ENCODE measurements around the gene PHOSPHO2.

GRCh38 chr2:169716238-169716886 is 22.1 kb downstream of the PHOSPHO2 start:
- no peak for TF ChIP-seq ZNF350 (tag by site-specific recombination; IDR thresholded peaks at IDR 0.05)
- no peak for TF ChIP-seq ZNF426 (tag by site-specific recombination; IDR thresholded peaks at IDR 0.05)
- TF ChIP-seq BCL6B (tag by site-specific recombination; IDR thresholded peaks at IDR 0.05): no peak
- no peak for TF ChIP-seq CTCF (tag by site-specific recombination; IDR thresholded peaks at IDR 0.05)
- TF ChIP-seq, protein P1, sequence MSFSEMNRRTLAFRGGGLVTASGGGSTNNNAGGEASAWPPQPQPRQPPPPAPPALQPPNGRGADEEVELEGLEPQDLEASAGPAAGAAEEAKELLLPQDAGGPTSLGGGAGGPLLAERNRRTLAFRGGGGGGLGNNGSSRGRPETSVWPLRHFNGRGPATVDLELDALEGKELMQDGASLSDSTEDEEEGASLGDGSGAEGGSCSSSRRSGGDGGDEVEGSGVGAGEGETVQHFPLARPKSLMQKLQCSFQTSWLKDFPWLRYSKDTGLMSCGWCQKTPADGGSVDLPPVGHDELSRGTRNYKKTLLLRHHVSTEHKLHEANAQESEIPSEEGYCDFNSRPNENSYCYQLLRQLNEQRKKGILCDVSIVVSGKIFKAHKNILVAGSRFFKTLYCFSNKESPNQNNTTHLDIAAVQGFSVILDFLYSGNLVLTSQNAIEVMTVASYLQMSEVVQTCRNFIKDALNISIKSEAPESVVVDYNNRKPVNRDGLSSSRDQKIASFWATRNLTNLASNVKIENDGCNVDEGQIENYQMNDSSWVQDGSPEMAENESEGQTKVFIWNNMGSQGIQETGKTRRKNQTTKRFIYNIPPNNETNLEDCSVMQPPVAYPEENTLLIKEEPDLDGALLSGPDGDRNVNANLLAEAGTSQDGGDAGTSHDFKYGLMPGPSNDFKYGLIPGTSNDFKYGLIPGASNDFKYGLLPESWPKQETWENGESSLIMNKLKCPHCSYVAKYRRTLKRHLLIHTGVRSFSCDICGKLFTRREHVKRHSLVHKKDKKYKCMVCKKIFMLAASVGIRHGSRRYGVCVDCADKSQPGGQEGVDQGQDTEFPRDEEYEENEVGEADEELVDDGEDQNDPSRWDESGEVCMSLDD (tag by site-specific recombination; IDR thresholded peaks at IDR 0.05): no peak
- TF ChIP-seq ZNF157 (tag by site-specific recombination; IDR thresholded peaks at IDR 0.05): no peak
- no peak for TF ChIP-seq REST (tag by site-specific recombination; IDR thresholded peaks at IDR 0.05)
- no peak for TF ChIP-seq ZEB2 (tag by site-specific recombination; IDR thresholded peaks at IDR 0.05)
- TF ChIP-seq ZNF354C (tag by site-specific recombination; IDR thresholded peaks at IDR 0.05; ENCODE audit: borderline replicate concordance, low read depth): no peak

Data from HEK293 (cell line).